ENCODE results near the gene CEBPE.
"Not testable (repeated sequence)": the region's sequence is repeated elsewhere in the genome, so short reads cannot be mapped to it uniquely, and the experiment has no call there.

Gene CEBPE

GRCh38 chr14:23121361-23121771, 2.3 kb upstream of the CEBPE start:
- peak; percentile 24 for DNase-seq (ENCODE audit: low spot score)

- DNase-seq (ENCODE audit: low spot score), result peak; percentile 92
These were observed 1.6 kb upstream of the CEBPE start for GRCh38 chr14:23120541-23121251.

DNA sequence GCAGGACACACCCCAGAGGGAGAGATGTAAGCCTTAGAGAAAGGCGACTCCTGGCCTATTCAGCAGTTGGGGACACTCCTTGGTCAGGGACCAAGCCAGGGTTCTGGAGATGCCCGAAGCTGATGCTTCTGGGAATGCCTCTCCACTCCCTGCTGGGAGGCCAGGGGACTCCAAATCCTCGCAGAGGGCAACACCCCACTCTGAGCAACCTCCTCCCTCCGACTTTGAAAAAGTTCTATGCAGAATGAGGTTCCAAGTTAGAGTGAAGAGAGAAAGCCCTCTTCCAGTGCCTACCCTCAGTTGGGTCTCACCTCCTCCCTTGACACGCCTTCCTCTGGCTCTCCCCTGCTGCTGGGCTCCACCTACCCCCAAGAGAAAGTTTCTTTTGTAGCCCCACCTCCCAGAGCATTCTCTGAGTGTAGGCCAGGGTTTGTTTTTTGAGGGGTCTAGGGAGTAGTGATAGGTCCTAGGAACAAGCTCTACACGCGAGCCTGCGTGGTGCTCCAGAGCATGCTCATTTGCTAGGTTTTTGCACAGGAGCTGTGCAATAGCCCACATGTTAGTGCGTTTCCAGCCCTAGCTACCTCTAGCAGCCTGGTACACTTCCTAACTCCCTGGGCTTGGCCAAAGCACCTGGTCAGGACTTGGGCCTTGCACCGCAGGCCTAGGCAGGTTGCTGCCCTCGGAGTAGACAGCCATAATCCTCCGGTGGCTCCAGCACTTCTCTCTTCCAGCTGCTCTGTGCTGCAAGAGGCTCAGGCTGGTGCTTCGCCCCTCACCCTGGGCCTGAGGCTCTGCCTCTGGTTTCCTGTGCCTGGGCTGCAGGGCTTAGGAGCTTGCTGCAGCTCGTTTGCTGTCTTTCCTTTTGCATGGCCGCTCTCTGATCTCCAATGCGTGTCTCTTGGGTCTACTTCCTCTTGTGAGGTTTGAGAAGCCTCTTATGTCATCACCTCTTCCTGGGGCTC, 590 bp upstream of the CEBPE start:
- peak; percentile 81 for DNase-seq (ENCODE audit: low spot score)

DNA sequence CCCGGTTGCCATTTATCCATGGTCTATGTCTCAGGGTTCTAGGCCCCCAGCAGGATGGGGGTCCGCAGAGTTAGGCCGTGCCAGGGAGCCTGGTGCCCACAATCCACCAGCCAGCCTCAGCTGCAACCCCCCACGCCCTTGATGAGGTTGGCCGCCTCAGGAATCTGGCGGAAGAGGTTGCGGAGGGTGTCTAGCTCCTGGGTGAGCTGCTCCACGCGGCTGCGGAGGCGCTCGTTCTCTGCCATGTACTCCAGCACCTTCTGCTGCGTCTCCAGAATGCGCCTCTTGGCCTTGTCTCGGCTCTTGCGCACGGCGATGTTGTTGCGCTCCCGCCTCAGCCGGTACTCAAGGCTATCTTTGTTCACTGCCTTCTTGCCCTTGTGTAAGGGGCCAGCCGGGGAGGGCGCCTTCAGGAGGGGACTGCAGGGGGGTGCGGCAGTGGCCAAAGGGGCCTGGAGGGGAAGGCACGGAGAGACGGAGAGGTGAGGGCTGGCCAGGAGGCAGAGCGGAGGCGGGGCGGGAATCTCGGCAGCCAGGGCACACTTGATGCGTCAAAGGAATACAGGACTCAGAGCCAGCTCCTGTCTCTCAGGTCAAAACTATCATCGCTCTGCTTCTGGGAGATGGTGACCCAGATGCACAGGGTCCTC, 1.6 kb downstream of the CEBPE start:
- DNase-seq (ENCODE audit: low spot score), result no peak

- no peak for DNase-seq (ENCODE audit: low spot score)
These were observed 3.1 kb downstream of the CEBPE start for GRCh38 chr14:23115918-23116317.

DNA sequence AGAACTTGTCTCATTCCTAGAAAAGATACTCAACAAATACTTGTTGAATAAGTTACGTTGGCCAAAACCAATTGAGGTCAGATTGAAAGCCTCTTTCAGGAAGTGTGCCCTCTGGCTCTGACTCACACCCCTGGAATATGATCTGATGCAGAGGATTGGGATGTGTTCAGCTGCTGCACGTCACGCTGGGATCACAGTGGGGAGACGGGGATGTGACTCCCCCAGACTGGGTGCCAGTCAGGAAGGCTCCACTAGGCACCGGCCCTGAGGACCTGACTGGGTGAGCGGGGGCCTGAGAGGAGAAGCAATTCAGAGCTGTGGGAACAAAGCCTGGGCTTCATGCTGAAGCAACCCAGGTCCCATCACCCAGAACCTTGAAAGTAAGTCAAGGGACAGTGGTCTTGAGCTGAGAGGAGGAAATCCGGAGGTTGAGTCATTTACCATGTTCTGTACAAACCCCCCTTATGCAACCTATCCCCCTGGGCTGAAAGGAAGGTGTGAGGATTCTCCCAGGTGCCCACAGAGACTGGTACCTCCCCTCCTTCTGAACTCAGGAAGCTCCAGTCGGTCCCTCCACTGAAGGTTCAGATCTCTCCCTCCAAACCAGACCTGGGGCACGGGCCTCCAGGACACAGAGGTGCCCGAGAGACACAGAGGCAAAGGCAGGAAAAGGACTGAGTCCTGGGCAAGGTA, 3.9 kb downstream of the CEBPE start:
- no peak for DNase-seq (ENCODE audit: low spot score)

DNA sequence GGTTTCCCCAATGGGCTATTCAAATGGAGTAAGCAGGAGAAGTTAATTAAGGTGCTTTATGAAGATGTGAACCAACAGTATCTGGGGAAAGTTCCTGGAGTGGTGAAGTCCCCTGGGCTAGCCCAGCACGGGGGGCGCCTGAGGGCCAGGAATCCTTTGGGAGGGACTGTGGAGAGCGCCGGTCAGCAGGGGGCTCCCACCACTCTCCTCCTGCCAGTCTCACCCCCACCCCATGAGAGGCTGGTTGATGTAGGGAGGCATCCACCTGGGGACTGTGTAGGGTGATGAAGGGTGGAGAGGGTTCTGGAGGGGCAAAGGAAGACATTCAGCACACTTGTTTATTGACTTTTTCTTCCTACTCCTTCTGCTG, 4.4 kb downstream of the CEBPE start:
- DNase-seq (ENCODE audit: low spot score), result no peak

DNA sequence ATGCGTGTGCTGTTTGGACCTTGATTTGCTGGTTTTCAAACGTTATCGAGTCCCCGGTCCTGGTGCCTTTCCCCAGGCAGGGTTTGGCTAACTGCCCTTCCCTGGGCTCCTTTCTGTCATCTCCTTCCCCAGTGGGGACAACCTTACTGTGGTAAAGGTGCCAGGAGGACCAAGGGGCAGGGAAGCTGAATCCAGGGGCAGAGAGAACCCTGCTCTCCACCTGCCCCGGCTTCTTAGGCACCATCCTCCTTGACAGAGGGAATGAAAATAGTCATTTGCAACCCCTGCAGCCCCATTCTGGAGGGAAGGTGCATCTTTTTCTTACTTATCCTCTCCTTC, 5.0 kb downstream of the CEBPE start:
- no peak for DNase-seq (ENCODE audit: low spot score)

- no peak for DNase-seq (ENCODE audit: low spot score)
These were observed 5.5 kb downstream of the CEBPE start for GRCh38 chr14:23113431-23114119.

- no peak for DNase-seq (ENCODE audit: low spot score)
These were observed 6.5 kb downstream of the CEBPE start for GRCh38 chr14:23112359-23113178.

GRCh38 chr14:23110579-23111365, 8.3 kb downstream of the CEBPE start:
- DNase-seq (ENCODE audit: low spot score), result no peak

DNA sequence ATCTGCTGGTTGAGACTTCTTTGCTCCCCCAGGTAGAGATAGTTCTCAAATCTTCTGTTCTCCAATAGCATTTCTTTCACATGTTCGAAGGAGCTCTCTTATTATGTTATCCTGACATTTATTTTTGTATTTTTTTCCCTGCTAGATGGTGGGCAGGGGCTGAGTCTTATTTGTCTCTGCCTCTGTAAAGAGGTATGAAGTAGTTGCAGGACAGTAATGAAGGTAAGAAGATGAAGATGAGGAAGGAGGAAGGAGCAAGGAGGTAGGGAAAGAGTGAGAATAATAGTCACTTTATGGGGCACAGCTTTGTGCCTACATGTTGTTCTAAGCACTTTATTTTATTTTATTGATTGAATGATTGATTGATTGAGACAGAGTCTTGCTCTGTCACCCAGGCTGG, 9.3 kb downstream of the CEBPE start:
- DNase-seq (ENCODE audit: low spot score), result no peak

DNA sequence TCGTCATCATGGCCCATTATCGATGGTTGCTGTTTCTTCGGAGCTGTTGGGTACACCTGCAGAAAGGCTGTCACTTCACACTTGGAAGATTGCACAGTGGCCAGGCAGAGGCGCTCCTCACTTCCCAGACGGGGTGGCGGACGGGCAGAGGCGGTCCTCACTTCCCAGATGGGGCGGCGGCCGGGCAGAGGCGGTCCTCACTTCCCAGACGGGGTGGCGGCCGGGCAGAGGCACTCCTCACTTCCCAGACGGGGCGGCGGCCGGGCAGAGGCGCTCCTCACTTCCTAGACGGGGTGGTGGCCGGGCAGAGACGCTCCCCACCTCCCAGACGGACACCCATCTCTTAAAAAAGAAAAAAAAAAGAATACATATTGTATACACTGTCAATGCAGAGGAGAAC, 10.9 kb downstream of the CEBPE start:
- not testable (repeated sequence) for DNase-seq (ENCODE audit: low spot score)

- not testable (repeated sequence) for DNase-seq (ENCODE audit: low spot score)
These were observed 11.4 kb downstream of the CEBPE start for GRCh38 chr14:23107620-23108019.

- no peak for DNase-seq (ENCODE audit: low spot score)
These were observed 12.4 kb downstream of the CEBPE start for GRCh38 chr14:23106747-23107045.

DNA sequence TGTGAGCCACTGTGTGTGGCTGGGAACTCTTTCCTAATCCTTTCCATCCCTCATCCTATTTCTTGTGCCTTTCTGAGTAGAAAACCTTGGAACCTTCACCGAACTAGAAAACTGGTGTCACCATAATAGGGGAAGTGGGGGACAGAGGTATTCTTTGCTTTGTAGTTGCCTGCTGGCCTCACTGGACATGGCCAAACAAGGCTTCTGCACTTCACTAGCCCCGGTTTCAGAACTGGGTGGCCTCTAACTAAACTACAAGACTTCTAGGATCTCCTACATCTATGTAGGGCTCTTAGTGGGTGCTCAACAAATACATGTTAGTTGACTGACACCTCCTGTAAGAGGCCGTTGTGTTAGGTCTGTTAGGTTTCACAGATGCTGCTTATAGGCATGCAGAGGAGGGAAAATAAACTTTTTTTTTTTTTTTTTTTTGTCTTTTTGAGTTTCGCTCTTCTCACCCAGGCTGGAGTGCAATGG, 13.7 kb downstream of the CEBPE start:
- no peak for DNase-seq (ENCODE audit: low spot score)

DNA sequence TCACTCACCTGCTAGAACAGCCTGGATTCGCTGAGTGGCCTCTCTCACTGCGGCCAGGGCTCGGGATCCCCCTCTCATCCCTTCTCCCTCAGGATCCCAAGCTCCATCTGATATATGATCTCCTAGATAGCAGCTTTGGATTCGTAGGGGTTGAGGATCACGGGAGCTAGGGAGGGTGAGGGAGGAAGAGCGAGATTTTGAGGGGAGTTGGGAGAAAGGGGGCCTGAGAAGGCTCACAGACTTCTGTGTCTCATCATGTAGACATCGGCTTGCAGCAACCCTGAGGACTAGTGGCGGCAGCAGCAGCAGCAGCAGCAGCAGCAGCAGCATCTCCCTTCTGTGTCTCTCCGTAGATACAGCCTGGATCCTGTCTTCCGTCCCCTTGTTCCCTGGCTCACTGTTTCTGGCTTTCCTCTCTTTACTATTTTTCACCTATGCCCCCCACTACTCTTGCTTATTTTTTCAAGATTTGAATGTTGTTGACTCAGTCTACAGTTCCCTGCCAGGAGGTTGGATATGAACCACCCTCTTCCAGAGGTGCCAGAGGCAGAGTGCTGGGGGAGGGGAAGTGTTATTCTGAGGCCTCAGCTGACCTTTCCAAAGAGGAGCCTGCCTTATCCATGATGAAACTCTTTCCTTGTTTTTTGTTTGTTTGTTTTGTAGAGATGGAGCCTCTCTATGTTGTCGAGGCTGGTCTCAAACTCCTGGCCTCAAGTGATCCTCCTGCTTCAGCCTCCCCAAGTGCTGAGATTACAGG, 14.3 kb downstream of the CEBPE start, which contains the start of gene CIROP:
CIROP (minus strand) TSS at position 399 of the 757 bp plus-strand sequence; CDS start at position 330, 69 bp downstream.
- DNase-seq (ENCODE audit: low spot score), result no peak

GRCh38 chr14:23104070-23104590, 14.9 kb downstream of the CEBPE start:
- no peak for DNase-seq (ENCODE audit: low spot score)

DNA sequence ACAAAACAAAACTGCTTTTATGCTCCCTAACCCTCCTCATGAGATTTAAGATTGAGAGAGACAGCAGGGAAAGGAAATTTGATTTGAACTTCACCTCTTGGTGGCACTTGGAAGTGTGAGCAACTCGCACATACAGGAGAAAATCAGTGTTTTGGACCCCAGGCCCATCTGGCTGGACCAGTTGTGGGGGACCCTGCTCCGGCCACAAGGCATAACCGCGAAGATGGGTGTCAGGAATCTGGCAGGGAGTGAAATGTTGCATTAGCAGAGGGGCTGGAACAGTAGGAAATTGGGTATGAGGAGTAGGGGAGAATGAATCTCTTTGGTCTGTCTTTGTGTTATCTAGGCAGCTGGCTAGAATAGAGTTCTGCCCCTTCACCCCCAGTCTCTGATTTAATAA, 15.5 kb downstream of the CEBPE start:
- no peak for DNase-seq (ENCODE audit: low spot score)
